Liver (tissue), 9 donors: ENCODE data around the gene HS3ST4. TPM values are rescaled to one million over a fixed set of nuclear protein-coding genes. Genes with fewer than 3 reads are reported as not detected.

Experiments
- DNase-seq: peaks from one replicate; pipeline ENCODE4 v3.0.0-alpha.2; 2017; ENCODE audit warnings: low spot score
- H3K27ac ChIP-seq, 2 donors: one replicate each; pipeline ENCODE4 v1.7.0; 2013; ENCODE audit warnings: inconsistent platforms in 2 of 2, low read length in 2 of 2, control low read depth in 1 of 2, low read depth in 1 of 2, mild to moderate bottlenecking in 1 of 2
- H3K27me3 ChIP-seq, 4 donors: one replicate each; pipeline versions ENCODE4 v1.6.1 to v1.7.0; 2013; ENCODE audit warnings: low read length in 3 of 4, inconsistent platforms in 1 of 4, mild to moderate bottlenecking in 1 of 4, moderate library complexity in 1 of 4; ENCODE audit not compliant: control insufficient read depth in 4 of 4, insufficient read depth in 4 of 4
- H3K36me3 ChIP-seq, 4 donors: one replicate each; pipeline versions ENCODE4 v1.6.1 to v1.7.0; 2013; ENCODE audit warnings: low read length in 3 of 4, mild to moderate bottlenecking in 3 of 4, low read depth in 1 of 4, moderate library complexity in 1 of 4; ENCODE audit not compliant: control insufficient read depth in 4 of 4, insufficient read depth in 3 of 4
- H3K4me1 ChIP-seq, 4 donors: one replicate each; pipeline versions ENCODE4 v1.6.1 to v1.7.0; 2013; ENCODE audit warnings: low read length in 3 of 4, mild to moderate bottlenecking in 3 of 4, moderate library complexity in 1 of 4; ENCODE audit not compliant: control insufficient read depth in 4 of 4, insufficient read depth in 4 of 4
- H3K4me3 ChIP-seq, 3 donors: one replicate each; pipeline versions ENCODE4 v1.6.1 to v1.7.0; 2013; ENCODE audit warnings: low read length in 3 of 3, control low read depth in 1 of 3, low read depth in 1 of 3, mild to moderate bottlenecking in 1 of 3
- H3K9ac ChIP-seq, 2 donors: one replicate each; pipeline ENCODE4 v1.7.0; 2013; ENCODE audit warnings: low read length in 2 of 2, mild to moderate bottlenecking in 2 of 2, moderate library complexity in 2 of 2, control low read depth in 1 of 2, low read depth in 1 of 2
- H3K9me3 ChIP-seq, 4 donors: one replicate each; pipeline versions ENCODE4 v1.6.1 to v1.7.0; 2013; ENCODE audit warnings: low read length in 3 of 4; ENCODE audit not compliant: control insufficient read depth in 4 of 4
- EGR1 ChIP-seq, 2 donors: IDR thresholded peaks; 2 replicates each; pipeline ENCODE4 v1.6.1; 2016 to 2018; ENCODE audit warnings: antibody characterized with exemption in 2 of 2, low read depth in 2 of 2
- FOXA2 ChIP-seq: IDR thresholded peaks from 2 replicates; pipeline ENCODE4 v1.6.1; 2016; ENCODE audit warnings: antibody characterized with exemption
- HNF4A ChIP-seq, 2 donors: conservative IDR thresholded peaks; 2 replicates each; pipeline ENCODE4 v1.6.1; 2016; ENCODE audit warnings: antibody characterized with exemption in 2 of 2, mild to moderate bottlenecking in 2 of 2
- HNF4G ChIP-seq: IDR thresholded peaks from 2 replicates; pipeline ENCODE4 v1.6.1; 2016; ENCODE audit warnings: antibody characterized with exemption
- JUND ChIP-seq, 2 donors: IDR thresholded peaks; 2 replicates each; pipeline ENCODE4 v1.6.1; 2016; ENCODE audit warnings: antibody characterized with exemption in 2 of 2
- NR2F2 ChIP-seq: IDR thresholded peaks from 2 replicates; pipeline ENCODE4 v1.6.1; 2016; ENCODE audit warnings: antibody characterized with exemption
- RAD21 ChIP-seq, 2 donors: IDR thresholded peaks; 2 replicates each; pipeline ENCODE4 v1.6.1; 2016; ENCODE audit warnings: antibody characterized with exemption in 2 of 2, mild to moderate bottlenecking in 2 of 2
- RXRA ChIP-seq, 2 donors: IDR thresholded peaks; 2 replicates each; pipeline ENCODE4 v1.6.1; 2017 to 2018; ENCODE audit warnings: antibody characterized with exemption in 2 of 2, mild to moderate bottlenecking in 1 of 2
- SP1 ChIP-seq: IDR thresholded peaks from 2 replicates; pipeline ENCODE4 v1.6.1; 2018; ENCODE audit warnings: antibody characterized with exemption, mild to moderate bottlenecking
- TAF1 ChIP-seq: conservative IDR thresholded peaks from 2 replicates; pipeline ENCODE4 v1.6.1; 2016; ENCODE audit warnings: antibody characterized with exemption, mild to moderate bottlenecking
- YY1 ChIP-seq: IDR thresholded peaks from 2 replicates; pipeline ENCODE4 v1.6.1; 2016; ENCODE audit warnings: antibody characterized with exemption, mild to moderate bottlenecking
- WGBS: extraction: QIAGEN DNeasy Blood & Tissue Kit; methylation state at CpG from one replicate; pipeline ENCODE4 v1.1.7; 2013; 5-methylcytosine and 5-hydroxymethylcytosine counted together
- polyA plus RNA-seq, 2 donors: library from polyadenylated mRNA; stranded (reverse) in 1 of 2; unstranded in 1 of 2; fragments of 200-250 nt in 1 of 2; fragments of >200 nt in 1 of 2; fragmentation: Nextera tagmentation in 1 of 2; extraction: Ambion mirVana in 1 of 2; gene quantifications; one replicate each; pipeline versions ENCODE4 v1.2.1 to v1.2.3, GENCODE V29; 2013 to 2015
- total RNA-seq, 2 donors: library from RNA; depleted of rRNA; stranded (reverse); fragments of >200 nt; gene quantifications; one replicate each; pipeline ENCODE4 v1.2.3, GENCODE V29; 2014
- TF ChIP-seq, protein P1 (sequence below): fragments of 150-350 bp; IDR thresholded peaks from 2 replicates; pipeline ENCODE4 v1.5.1; 2017; ENCODE audit warnings: improper control_type of control experiment, low read depth, low read length; ENCODE audit not compliant: missing input control
- TF ChIP-seq, protein P2 (sequence below): IDR thresholded peaks from 2 replicates; pipeline ENCODE4 v1.6.1; 2016; ENCODE audit warnings: antibody characterized with exemption
- TF ChIP-seq, protein P3 (sequence below): IDR thresholded peaks from 2 replicates; pipeline ENCODE4 v1.6.1; 2016; ENCODE audit warnings: antibody characterized with exemption, mild to moderate bottlenecking
- donor health status: healthy.
- donor health status: healthy.
- donor health status: healthy.
- donor health status: healthy.
- donor health status: healthy.

HS3ST4 gene
- total and polyA plus RNA-seq, 4 donors: not detected

DNA sequence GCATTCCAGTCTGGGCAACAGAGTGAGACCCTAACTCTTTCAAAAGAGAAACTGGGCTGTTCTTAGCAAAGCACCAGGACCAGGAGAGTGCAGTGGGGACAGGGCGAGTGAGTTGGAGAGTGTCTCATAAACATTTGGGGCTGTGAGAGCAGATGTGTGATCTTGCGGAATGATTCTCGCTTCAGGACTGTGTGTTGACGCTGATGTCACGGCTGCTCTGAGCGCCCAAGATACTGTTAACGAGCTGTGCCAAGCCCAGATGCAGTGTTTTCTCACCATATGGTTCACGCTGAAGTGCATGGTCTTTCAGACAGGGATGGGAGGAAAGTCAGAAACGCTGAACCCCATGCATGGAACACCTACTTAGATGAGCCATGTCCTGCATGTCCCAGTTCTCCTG is 438.2 kb downstream of the HS3ST4 start:
- no peak for DNase-seq
- WGBS: 76% methylated on average over 9 of the region's 9 CpGs
- no peak for TF ChIP-seq RXRA (IDR thresholded peaks at IDR 0.05)
- TF ChIP-seq, protein P1, sequence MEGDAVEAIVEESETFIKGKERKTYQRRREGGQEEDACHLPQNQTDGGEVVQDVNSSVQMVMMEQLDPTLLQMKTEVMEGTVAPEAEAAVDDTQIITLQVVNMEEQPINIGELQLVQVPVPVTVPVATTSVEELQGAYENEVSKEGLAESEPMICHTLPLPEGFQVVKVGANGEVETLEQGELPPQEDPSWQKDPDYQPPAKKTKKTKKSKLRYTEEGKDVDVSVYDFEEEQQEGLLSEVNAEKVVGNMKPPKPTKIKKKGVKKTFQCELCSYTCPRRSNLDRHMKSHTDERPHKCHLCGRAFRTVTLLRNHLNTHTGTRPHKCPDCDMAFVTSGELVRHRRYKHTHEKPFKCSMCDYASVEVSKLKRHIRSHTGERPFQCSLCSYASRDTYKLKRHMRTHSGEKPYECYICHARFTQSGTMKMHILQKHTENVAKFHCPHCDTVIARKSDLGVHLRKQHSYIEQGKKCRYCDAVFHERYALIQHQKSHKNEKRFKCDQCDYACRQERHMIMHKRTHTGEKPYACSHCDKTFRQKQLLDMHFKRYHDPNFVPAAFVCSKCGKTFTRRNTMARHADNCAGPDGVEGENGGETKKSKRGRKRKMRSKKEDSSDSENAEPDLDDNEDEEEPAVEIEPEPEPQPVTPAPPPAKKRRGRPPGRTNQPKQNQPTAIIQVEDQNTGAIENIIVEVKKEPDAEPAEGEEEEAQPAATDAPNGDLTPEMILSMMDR: no peak
- no peak for TF ChIP-seq HNF4G
- TF ChIP-seq EGR1 (IDR thresholded peaks at IDR 0.05; ENCODE audit: low read depth in 2 of 2): no peak
- TF ChIP-seq, protein P2, sequence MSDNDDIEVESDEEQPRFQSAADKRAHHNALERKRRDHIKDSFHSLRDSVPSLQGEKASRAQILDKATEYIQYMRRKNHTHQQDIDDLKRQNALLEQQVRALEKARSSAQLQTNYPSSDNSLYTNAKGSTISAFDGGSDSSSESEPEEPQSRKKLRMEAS: no peak
- no peak for TF ChIP-seq NR2F2
- Histone ChIP-seq H3K36me3 (no peaks in the 10 kb centered on the region), H3K9ac (no peak overlapping the region), H3K27ac (no peak overlapping the region), H3K4me3 (no peak overlapping the region), H3K9me3 (no peaks in the 10 kb centered on the region), H3K27me3 (no peaks in the 10 kb centered on the region), H3K4me1 (no peaks in the 10 kb centered on the region)

- no peaks in the 10 kb centered on the region for H3K27me3 ChIP-seq
- no peak overlapping the region for H3K9ac ChIP-seq
- no peaks in the 10 kb centered on the region for H3K9me3 ChIP-seq
- no peak for DNase-seq
- no peaks in the 10 kb centered on the region for H3K36me3 ChIP-seq
- H3K27ac ChIP-seq: no peak overlapping the region
- H3K4me3 ChIP-seq: no peak overlapping the region
- WGBS: 29% methylated on average over 5 of the region's 5 CpGs
- no peaks in the 10 kb centered on the region for H3K4me1 ChIP-seq
- TF ChIP-seq YY1 (no peak), NR2F2 (no peak), SP1 (no peak), TAF1 (no peak), RAD21 (IDR thresholded peaks at IDR 0.05) (no peak), JUND (IDR thresholded peaks at IDR 0.05) (no peak), FOXA2 (no peak), HNF4A (conservative IDR thresholded peaks at IDR 0.05) (no peak)
- TF ChIP-seq, protein P2: no peak
- TF ChIP-seq, protein P3, sequence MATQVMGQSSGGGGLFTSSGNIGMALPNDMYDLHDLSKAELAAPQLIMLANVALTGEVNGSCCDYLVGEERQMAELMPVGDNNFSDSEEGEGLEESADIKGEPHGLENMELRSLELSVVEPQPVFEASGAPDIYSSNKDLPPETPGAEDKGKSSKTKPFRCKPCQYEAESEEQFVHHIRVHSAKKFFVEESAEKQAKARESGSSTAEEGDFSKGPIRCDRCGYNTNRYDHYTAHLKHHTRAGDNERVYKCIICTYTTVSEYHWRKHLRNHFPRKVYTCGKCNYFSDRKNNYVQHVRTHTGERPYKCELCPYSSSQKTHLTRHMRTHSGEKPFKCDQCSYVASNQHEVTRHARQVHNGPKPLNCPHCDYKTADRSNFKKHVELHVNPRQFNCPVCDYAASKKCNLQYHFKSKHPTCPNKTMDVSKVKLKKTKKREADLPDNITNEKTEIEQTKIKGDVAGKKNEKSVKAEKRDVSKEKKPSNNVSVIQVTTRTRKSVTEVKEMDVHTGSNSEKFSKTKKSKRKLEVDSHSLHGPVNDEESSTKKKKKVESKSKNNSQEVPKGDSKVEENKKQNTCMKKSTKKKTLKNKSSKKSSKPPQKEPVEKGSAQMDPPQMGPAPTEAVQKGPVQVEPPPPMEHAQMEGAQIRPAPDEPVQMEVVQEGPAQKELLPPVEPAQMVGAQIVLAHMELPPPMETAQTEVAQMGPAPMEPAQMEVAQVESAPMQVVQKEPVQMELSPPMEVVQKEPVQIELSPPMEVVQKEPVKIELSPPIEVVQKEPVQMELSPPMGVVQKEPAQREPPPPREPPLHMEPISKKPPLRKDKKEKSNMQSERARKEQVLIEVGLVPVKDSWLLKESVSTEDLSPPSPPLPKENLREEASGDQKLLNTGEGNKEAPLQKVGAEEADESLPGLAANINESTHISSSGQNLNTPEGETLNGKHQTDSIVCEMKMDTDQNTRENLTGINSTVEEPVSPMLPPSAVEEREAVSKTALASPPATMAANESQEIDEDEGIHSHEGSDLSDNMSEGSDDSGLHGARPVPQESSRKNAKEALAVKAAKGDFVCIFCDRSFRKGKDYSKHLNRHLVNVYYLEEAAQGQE: no peak
Observed at GRCh38 chr16:26133416-26134093, 441.8 kb downstream of the HS3ST4 start.
